Thyroid gland (tissue), 4 donors: ENCODE data around the gene WWC2. TPM values are rescaled to one million over a fixed set of nuclear protein-coding genes. Genes with fewer than 3 reads are reported as not detected.

ENCODE experiments used
- DNase-seq, 2 donors: peaks; one replicate each; pipeline ENCODE4 v3.0.0-alpha.2; 2019
- H3K27ac ChIP-seq, 3 donors: fragments of 200-600 bp; sonication (generic); 1 replicate in 2 of 3; 2 replicates in 1 of 3; pipeline ENCODE4 v1.5.1; 2016 to 2019; ENCODE audit warnings: mild to moderate bottlenecking in 1 of 3, moderate library complexity in 1 of 3
- H3K27me3 ChIP-seq: fragments of 200-600 bp; sonication (generic); one replicate; pipeline ENCODE4 v1.5.1; 2019
- H3K36me3 ChIP-seq, 2 donors: fragments of 200-600 bp; sonication (generic); one replicate each; pipeline ENCODE4 v1.5.1; 2016 to 2019
- H3K4me1 ChIP-seq, 2 donors: fragments of 200-600 bp; sonication (generic); one replicate each; pipeline ENCODE4 v1.5.1; 2017 to 2019
- H3K4me3 ChIP-seq, 3 donors: fragments of 200-600 bp; sonication (generic); replicated peaks in 1 of 3; 1 replicate in 2 of 3; 2 replicates in 1 of 3; pipeline ENCODE4 v1.5.1; 2016; ENCODE audit warnings: mild to moderate bottlenecking in 1 of 3
- H3K9me3 ChIP-seq: fragments of 200-600 bp; sonication (generic); one replicate; pipeline ENCODE4 v1.5.1; 2017
- CTCF ChIP-seq, 6 experiments: fragments of 200-600 bp in 3 of 6; fragments of 450-650 bp in 3 of 6; sonication (generic) in 3 of 6; IDR thresholded peaks; one replicate each; pipeline ENCODE4 v1.5.1; 2016 to 2019; ENCODE audit warnings: antibody characterized with exemption in 6 of 6, mild to moderate bottlenecking in 2 of 6, inconsistent platforms in 1 of 6, moderate library complexity in 1 of 6
- POLR2A ChIP-seq, 2 donors: fragments of 450-650 bp; IDR thresholded peaks; one replicate each; pipeline ENCODE4 v1.6.1; 2017; ENCODE audit warnings: antibody characterized with exemption in 2 of 2, mild to moderate bottlenecking in 2 of 2, moderate library complexity in 1 of 2
- WGBS, 2 donors: methylation state at CpG; one replicate each; pipeline ENCODE4 v1.1.5; 2017; 5-methylcytosine and 5-hydroxymethylcytosine counted together
- intact Hi-C: fragments of 100-400 bp; cut with DNase I; formaldehyde crosslinking; loops from one replicate; pipeline ENCODE4 v1.15.1; 2023
- total RNA-seq, 4 donors: library from RNA; depleted of rRNA; stranded (reverse); fragments of >200 nt; gene quantifications; one replicate each; pipeline ENCODE4 v1.2.3, GENCODE V29; 2016

Gene WWC2
- total RNA-seq, 4 donors from 2014 or later: 44.6 to 87.4 (median 53.5) TPM

GRCh38 chr4:183105092-183105491 is 6.0 kb downstream of the WWC2 start:
- TF ChIP-seq CTCF (IDR thresholded peaks at IDR 0.05) (no peak), POLR2A (IDR thresholded peaks at IDR 0.05) (no peak)
- Histone ChIP-seq H3K9me3 (no peaks in the 10 kb centered on the region), H3K4me1 (peaks cover 18 to 38% of the 10 kb centered on the region in 2 donors), H3K27me3 (no peaks in the 10 kb centered on the region), H3K4me3 (no peak overlapping the region), H3K27ac (no peak overlapping the region), H3K36me3 (no peaks in the 10 kb centered on the region)
- 94 to 95% methylated on average over 5 of the region's 5 CpGs for WGBS, 2 donors
- DNase-seq: no peak
- intact Hi-C loops: no loop called here

DNA sequence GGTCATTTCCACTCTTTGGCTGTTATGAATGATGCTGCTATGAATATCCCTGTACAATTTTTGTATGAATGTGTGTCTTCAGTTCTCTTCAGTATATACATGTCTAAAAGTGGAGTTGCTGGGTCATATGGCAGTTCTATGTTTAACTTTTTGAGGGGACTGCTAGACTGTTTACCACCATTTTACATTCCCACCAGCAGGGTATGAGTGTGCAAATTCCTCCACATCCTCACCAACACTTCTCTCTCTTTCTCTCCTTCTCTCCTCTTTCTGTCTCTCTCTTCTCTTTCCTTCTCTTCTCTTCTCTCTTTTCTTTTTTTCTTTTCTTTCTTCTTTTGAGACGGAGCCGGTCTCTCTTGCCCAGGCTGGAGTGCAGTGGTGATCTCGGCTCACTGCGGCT is 7.8 kb downstream of the WWC2 start:
- Histone ChIP-seq H3K27ac (no peak overlapping the region), H3K36me3 (no peaks in the 10 kb centered on the region), H3K27me3 (no peaks in the 10 kb centered on the region), H3K9me3 (no peaks in the 10 kb centered on the region), H3K4me1 (peaks cover 6 to 25% of the 10 kb centered on the region in 2 donors), H3K4me3 (no peak overlapping the region)
- intact Hi-C loops: no loop called here
- no peak for TF ChIP-seq POLR2A (IDR thresholded peaks at IDR 0.05)
- no peak for TF ChIP-seq CTCF (IDR thresholded peaks at IDR 0.05)
- WGBS, 2 donors: 93 to 94% methylated on average over 4 of the region's 4 CpGs
- no peak for DNase-seq

GRCh38 chr4:183107891-183108459 is 8.9 kb downstream of the WWC2 start:
- intact Hi-C loops: no loop called here
- WGBS, 2 donors: 96 to 97% methylated on average over 5 of the region's 5 CpGs

DNA sequence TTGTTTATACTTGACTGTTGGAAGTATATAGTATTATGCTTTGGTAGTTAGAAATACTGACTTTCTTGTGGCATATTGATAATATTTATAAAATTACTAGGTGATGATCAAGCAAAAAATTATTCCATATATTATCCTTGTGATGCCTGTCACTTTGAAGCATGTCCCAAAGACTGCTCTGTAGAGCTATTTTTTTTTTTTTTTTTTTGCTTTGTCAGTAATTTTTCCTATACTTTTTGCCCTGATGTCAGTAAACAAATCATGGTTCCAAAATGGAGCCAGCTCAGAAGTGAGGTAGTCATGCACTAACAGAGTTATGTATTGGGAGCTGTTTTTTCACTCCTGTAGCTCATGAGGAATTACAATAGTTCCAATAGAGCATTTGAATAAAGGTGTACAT is 11.2 kb downstream of the WWC2 start:
- Histone ChIP-seq H3K27me3 (no peaks in the 10 kb centered on the region), H3K4me3 (no peak overlapping the region), H3K9me3 (no peaks in the 10 kb centered on the region), H3K4me1 (peaks cover 0 to 8% of the 10 kb centered on the region in 2 donors), H3K36me3 (no peaks in the 10 kb centered on the region), H3K27ac (no peak overlapping the region)
- no peak for DNase-seq
- TF ChIP-seq CTCF (IDR thresholded peaks at IDR 0.05) (no peak), POLR2A (IDR thresholded peaks at IDR 0.05) (no peak)
- intact Hi-C loops: no loop called here

More at GRCh38 chr4:183107891-183108459, 8.9 kb downstream of the WWC2 start:
- H3K4me3 ChIP-seq: no peak overlapping the region
- TF ChIP-seq CTCF (IDR thresholded peaks at IDR 0.05): no peak
- TF ChIP-seq POLR2A (IDR thresholded peaks at IDR 0.05): no peak
- H3K36me3 ChIP-seq: no peaks in the 10 kb centered on the region
- no peaks in the 10 kb centered on the region for H3K27me3 ChIP-seq
- H3K9me3 ChIP-seq: no peaks in the 10 kb centered on the region
- H3K27ac ChIP-seq: no peak overlapping the region
- DNase-seq: no peak
- H3K4me1 ChIP-seq: peaks cover 0 to 14% of the 10 kb centered on the region in 2 donors

GRCh38 chr4:183111452-183111885 is 12.4 kb downstream of the WWC2 start:
- Histone ChIP-seq H3K27me3 (no peaks in the 10 kb centered on the region), H3K27ac (no peak overlapping the region), H3K4me1 (peaks cover 0 to 8% of the 10 kb centered on the region in 2 donors), H3K9me3 (no peaks in the 10 kb centered on the region), H3K4me3 (no peak overlapping the region), H3K36me3 (no peaks in the 10 kb centered on the region)
- no peak for TF ChIP-seq POLR2A (IDR thresholded peaks at IDR 0.05)
- no peak for TF ChIP-seq CTCF (IDR thresholded peaks at IDR 0.05)
- no peak for DNase-seq
- intact Hi-C loops: no loop called here
- WGBS, 2 donors: 90 to 96% methylated on average over 4 of the region's 4 CpGs
